Activated T-cell treated with anti-CD3 and anti-CD28 coated beads for 48 hours (primary cell): ENCODE results near the gene ACP4.
"Not testable (repeated sequence)": the region's sequence is repeated elsewhere in the genome, so short reads cannot be mapped to it uniquely, and the experiment has no call there.

Experiments used
- DNase-seq: peaks from one replicate; pipeline ENCODE4 v3.0.0-alpha.2; 2020; ENCODE audit warnings: low read depth

The ACP4 gene

DNA sequence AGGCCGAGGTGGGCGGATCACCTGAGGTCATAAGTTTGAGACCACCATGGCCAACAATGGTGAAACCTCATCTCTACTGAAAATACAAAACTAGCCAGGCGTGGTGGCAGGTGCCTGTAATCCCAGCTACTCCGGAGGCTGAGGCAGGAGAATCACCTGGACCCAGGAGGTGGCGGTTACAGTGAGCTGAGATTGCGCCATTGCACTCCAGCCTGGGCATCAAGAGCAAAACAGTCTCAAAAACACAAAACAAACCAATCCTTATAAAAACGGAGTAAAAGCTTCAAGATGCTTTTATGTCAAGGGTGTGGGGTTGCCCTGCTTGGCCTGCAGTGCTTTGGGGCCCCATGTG is 7.2 kb downstream of the ACP4 start:
- DNase-seq: no peak

DNA sequence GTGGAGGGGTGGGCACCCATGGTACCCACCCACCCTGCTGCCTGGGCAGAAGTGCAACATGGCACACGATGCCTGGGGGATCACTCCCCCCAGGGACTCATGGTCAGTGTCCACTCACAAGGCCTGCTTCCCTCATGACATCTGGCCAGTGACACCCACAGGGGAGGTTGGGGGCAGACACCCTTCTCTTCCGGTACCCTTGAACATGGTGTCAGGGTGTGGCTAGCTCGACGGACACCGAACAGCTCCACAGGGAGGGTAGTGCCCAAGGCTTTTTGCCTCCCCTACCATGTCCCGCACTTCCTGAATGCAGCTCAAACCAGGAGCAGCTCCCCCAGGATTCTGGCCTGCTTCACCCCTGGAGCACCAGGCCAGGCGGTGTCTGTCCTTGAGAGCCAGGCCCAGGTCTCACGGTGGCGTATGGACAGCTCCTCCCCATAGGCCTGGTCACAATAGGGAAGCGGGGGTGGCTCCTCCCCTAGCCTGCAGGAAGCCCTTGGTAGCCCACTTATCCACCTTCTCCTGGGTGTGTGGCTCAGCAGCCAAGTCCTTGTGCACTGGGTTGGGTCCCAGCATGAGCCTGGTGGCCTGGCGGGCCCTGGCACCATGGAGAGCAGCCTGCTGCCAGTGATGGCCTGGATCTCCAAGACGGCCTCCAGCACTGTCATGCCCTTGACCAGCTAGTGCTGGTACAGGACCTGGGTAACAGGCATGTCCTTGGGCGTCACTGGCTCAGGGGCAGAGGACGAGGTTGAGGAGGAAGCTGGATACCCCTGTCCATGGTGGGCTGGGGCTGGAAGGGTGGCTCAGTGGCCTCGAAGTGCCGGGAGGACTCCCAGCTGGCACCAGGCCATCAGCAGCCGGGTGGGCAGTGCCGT is 7.8 kb downstream of the ACP4 start:
- no peak for DNase-seq

DNA sequence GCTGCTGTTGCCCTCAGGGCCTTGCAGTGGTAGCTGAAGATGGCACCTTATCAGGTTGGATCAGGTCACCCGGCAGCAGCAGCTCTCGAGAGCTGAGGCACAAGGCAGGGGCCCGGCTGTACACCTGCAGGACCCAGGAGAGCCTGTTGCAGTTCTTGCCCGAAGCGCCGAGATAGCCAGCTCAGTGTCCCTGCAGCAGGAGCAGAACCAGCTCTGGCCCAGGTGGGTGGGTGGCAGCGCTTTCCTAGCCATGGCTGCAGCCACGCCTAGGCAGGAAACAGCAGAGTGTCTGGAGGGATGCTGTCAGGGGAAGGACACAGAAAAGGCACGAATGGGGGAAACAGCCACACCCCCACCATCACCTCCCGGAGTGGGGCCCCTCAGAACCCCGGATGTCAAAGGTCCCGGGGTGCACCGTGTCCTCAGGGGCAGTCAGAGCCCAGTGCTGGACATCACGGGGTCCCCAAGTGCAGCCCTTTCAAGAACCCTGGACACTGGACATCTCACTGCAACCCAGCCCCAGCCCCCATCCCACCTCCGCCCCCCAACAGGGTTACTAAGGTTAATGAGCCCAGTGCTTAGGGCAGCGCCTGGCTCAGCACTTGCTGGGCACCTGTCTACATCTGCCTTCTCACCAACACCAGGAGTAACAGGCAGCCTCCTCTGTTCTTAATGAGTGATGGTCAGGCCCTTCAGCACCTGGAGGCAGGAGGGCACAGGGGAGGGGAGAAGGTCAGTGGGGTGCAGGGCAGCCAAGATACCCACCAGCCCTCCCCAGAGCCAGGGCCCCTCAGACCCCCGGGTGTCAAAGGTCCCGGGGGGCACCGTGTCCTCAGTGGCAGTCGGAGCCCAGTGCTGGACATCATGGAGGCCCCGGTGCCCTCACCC is 8.7 kb downstream of the ACP4 start:
- no peak for DNase-seq

DNA sequence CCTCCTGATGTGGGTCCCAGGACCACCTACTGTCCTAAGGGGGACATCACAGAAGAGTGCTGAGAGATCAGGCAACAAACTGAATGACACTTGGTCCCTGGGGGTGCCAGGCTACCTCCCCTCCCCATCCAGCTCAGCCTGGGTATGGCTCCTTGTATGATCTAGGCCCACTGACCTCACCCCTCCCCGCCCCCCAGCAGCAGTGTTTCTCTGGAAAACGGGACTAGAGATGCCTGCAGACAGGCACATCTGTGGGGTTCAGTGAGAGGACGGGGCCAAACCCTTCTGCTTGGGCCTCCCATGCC is 9.3 kb downstream of the ACP4 start:
- no peak for DNase-seq

DNA sequence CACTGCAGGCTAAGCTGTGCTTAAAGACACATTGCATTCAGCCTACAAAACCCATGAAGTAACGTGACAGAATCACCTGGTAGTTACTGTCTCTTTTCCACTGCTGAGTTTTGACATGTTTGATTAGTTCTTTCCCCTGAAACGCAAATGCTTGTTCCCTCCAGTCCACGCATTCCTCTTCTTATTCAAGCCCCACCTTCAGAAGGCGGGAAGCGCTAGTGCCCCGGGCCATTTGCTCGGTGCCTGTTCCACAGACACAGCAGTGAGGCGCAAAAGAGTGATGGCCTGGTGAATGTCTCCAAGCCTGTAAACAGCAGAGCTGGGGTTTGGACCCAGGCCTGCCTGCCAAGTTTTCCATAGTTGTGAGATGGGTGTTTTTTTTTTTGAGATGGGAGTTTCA is 10.9 kb downstream of the ACP4 start:
- DNase-seq: no peak

DNA sequence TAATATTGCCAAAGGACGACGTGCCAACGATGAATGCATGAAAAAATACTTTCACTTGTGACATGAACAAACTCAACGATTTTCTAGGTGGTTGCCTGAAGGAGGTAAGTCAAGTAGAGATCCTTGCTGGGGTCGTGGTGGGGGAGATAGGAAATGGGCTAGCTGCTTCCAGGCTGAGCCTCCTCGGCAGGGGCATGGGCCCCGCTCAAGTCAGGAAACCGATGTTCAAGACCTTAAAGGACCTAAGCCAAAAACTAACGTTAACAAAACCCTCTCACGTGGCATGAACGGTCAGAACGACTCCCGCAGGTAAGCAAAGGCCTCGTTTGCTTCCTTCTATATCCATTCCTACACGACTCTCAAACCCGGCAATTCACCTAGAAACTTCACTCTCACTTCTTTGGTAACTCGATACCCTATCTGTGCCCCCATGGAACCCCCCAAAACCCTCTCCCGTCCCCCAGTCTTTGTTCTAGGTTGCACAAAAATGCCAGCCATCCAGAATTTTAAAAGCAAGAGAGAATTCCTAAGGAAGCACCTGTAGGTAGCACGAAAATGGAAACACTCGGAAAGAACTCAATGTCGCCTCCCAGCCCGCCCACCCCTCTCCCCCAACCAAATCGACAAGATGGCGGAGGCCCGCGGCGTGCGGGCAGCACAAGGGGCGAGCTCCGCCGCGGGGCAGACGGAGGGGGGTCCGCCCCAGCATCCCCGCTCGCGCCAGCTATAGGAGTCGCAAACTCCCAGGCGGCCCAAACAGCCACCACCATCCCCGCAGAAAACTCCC is 13.6 kb downstream of the ACP4 start:
- DNase-seq: no peak

DNA sequence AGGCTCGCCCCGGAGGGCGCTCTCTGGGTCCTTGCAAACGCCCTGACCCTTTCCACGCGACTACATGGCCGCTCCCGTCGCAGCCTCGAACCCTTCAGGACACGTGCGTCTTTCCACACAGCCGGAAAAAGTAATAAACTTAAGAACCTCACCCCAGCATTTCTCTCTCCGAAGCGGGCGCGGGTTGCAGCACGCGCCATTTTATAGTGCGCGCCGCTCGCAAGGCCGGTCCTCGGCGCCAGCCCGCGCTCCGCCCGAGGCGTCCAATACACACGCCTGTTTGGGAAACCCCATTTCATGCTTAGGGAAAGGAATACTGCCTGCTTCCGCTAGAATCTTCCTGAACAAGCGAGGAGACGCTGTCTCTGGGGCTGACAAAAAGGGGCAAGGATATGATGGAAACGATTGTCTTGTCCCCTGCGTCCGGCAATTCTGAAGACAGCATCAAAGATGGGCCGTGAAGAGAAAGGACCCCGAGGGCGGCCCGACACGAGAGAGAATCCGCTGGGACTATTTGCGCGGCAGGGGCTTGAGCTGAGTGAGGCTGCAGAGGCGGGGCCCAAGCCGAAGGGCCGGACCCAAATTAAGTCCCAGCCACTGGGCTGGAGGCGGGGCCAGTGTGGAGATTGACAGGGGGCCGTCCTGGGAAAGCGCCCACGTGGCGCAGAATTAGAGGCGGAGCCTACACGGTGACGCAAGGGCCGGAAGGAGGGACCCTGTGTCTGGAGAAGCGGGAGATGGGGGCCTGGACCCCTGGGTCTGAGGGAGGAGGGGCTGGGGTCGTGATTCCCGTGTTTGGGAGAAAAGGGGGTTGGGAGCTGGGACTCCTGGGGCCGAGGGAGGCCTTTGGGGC is 14.4 kb downstream of the ACP4 start:
- DNase-seq: peak; percentile 98

DNA sequence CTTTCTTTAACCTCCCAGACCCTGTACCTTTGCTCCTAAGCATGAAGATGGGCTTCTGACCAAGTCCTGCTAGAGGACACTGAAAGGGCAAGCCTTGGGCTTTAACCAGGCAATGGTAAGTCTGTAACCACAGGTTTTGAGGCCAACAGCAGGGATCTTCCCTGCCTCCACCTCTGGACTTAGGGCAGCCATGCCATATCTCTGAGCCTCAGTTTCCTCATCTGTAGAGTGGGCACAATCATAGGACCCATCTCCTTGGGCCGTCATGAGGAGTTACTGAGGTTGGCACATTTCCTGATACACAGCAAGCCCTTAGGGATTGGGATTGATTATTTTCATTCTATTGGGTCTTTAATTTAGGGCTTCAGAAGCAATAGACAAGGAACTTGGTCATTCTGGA is 18.6 kb downstream of the ACP4 start:
- DNase-seq: no peak

DNA sequence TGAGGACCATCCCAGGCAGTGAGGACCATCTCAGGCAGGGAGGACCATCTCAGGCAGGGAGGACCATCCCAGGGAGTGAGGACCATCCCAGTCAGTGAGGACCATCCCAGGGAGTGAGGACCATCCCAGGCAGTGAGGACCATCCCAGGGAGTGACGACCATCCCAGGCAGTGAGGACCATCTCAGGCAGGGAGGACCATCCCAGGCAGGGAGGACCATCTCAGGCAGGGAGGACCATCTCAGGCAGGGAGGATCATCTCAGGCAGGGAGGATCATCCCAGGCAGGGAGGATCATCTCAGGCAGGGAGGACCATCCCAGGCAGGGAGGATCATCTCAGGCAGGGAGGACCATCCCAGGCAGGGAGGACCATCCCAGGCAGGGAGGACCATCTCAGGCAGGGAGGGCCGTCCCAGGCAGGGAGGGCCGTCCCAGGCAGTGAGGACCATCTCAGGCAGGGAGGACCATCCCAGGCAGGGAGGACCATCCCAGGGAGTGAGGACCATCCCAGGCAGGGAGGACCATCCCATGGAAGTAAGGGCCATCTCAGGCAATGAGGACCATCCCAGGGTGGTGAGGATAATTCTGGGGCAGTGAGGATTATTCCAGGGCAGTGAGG is 21.5 kb downstream of the ACP4 start:
- DNase-seq: not testable (repeated sequence)

DNA sequence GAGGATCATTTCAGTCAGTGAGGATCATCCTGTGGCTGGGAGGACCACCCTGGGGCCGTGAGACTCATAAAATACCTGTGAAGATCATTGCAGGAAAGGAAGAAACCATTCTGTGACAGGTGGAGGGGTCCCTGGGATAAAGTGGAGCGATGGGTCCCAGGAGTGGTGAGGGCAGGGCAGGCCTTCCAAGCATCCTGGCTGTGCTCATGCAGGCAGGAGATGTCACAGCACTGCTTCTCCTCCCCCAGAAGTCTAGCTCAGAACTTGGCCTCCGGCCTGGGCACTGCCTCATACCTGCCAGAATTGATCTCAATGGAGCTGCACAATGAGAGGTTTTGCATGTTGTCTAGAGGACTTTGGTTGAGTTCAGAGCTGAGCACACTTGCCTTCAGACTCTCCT is 22.3 kb downstream of the ACP4 start:
- no peak for DNase-seq

DNA sequence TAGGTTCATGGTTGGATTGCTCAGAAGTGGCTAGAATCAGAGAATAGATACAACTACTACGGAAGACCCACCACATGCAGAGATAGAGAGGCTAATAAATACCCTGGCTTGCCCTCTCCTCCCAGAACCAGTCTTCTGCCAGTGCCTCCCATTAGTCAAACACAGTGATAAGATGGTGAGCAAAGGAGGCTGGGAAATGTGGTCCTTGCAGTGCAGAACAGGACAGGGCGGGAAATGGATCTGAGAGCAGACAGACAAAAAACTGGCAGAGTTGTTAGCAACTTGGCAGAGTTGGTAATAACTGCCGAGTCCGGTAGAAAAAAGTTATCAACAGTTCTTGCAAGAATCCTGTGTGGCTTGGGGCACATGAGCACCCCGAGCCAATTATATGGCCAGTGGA is 24.7 kb downstream of the ACP4 start:
- DNase-seq: no peak

DNA sequence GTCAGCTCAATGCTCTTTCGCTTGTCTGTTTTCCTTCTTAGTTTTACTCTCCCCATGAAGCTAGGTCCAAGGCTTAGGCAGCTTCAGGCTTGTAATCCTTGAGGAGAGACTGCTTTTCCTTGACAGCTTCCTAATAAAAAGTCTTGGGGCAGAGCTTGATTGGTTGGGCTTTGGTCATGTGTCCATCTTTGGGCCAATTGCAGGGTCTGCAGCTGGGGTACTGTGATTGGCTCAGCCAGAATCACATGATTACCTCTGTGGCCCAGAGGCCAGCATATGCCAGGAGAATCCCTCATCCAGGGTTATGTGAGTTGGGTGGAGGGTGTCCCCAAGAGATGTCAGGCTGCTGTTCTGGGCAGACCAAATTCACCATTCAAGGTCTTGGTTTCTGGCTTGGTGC is 25.2 kb downstream of the ACP4 start:
- DNase-seq: no peak

DNA sequence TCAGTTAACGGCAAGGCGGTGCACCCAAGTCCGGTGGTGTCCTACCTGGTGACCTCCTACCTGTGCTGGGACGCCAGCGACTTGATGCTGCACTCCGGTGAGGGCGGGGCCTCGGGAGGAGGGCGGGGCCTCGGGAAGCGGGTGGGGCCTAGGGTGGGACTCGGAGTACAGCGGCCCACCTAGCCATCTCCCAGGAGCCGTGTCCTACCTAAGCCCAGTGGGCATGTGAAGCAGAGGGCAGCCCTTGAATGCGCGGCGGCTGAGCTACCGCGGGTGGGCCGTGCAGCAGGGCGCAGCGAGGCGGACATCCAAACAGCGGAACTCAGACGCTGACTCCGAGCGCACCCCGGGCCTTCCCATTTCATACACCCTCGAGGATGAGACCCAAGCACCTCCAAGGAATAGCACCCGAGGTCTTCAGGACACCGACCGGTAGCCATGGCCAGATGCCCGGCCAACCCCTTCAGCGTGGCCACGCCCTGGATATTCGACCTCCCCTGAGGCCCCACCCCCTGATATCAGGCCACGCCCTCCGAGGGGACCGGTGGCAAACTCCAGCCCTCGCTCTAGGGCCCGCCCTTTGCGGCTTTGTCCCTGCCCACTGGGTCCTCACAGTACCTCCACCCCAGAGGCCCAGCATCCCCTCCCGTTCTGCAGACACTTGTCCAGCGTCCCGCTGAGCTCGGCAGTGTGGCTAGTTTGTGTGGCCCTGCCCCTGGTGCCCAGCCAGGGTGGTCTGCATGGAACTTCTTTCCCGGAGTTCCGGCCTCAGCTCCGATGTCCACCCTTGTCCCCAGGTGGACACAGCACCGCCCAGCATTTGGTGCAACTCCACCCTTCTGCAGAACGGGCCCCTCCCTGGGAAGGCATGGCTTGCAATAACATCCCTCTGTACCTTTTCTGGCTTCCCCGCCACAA is 28.0 kb downstream of the ACP4 start:
- DNase-seq: peak; percentile 64

DNA sequence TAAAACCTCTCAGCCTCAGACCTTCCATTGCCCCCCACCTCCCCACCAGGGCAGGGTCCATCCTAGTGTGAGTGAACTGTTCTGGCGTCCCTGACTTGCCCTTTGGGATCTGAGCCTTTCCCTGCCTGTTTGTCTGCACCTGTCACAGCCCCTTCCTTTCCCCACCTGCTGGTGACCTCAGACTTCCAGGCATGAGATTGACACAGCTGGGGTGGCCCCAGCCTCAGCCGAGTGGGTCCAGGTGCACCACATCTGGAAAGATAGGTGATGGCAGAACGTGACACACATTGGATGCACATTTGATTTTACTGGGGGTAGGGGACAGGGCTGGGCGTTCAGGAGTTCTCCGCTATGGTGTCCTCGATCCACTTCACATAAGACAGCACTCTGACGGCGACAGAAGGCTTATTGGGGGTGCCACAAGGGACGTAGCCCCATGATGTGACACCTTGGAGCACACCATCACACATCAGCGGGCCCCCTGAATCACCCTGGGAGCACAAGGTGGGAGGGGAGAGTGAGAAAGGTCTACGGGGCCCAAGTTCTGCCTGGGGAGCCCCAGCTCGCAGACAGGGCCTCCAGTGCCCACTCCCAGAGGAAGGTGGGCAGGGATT is 28.8 kb downstream of the ACP4 start:
- DNase-seq: no peak

DNA sequence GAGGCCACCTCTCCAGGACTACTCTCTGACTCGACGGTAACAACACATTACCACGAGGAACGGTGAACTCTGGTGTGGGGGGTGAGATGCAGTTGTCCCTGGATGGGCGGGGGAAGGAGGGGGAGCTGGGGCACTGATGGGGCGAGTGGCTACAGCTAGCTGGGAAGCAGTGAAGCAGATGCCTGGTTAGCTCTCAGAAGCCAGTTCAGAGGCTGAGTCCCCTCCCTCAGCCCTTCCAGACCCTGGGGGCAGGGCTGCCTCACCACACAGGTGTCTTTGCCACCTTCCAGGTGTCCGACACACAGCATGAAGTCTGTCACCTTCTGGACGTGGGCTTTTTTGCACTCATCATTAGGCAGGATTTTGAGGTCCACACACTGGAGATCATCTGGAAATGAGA is 29.4 kb downstream of the ACP4 start:
- DNase-seq: no peak

DNA sequence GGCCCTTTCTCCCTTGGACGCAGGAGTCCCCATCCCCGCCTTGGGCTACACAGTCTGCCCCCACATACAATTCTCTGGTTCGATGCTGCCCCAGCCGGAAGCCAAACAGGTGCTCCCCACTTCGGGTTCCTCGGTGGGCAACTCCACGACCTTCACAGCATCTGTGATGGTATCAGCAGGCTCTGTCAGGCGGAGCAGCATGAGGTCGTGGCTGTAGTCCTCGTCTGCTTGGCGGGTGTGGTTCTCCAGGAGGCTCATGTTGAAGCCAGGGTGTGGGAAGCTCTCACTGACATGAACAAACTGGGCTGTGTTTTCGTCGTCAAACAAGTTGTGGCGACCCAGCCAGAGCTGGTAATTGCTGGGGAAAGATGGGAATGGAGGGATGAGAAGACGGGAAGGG is 29.9 kb downstream of the ACP4 start:
- DNase-seq: no peak

DNA sequence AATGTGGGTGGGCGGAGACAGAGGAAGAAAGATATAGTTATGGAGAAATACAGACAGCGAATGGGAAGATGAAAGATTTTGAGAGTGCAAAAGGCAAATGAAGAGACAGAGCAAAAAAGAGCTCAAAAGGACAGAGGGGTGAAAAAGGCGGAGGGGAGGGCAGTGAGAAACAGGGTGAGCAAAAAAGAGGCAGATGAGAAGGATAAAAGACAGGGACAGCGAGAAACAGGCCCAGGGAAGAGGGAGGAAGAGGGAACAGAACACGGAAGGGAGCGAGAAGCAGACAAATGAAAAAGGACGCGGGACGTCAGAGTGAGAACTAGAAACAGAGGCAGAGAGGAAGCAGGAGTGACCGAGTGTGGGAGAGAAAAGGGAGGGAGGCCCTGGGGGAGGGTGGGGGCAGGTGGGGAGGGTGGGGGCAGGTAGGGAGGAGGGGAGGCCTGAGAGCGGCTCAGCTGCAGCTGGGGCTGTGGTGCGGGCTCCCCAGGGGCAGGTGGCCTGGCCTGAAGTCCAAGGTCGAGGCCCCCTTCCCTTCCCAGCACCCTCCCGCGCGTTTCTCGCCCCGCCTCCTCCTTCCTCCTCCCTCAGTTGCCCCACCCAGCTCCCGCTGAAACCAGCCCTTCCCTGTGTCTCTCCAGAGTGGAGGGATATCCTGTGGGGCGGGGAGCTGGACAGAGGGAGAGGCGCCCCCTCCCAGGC is 30.5 kb downstream of the ACP4 start:
- DNase-seq: no peak

DNA sequence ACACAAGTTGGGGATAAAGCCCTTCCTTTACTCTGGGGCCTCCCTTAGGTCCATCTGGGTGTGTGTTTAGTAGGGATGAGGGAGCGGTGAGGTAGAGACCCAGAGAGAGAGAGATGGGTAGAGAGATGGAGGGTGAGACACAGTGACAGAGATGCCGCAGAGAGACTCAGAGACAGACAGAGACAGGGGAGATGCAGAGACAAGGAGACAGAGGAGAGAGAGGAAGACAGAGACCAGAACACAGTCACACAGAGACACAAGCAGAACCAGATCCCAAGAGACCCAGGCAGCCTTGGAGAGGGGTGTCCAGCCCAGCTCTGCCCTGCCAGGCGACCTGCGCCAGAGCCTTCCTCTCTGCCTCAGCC is 31.0 kb downstream of the ACP4 start:
- DNase-seq: no peak

DNA sequence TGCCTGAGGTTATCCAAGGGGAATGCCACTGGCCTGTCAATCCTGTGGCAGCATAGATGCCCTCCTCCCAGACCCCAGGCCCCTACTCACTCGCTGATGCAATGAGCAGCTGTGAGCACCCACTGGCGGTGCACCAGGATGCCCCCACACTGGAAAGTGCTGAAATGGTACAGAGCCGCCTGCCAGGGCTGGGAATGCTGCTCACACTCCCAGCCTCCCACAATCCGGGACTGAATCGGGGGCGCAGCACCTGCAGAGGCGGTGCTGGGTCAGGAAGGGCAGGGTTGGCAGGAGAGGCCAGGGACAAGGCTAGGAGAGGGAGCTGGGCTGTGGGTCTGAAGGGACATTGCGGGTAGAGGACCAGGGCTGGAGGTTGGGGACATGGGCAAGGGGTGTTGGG is 31.4 kb downstream of the ACP4 start:
- DNase-seq: no peak
